ENCODE results near the gene BMP3. TPM values are rescaled to one million over a fixed set of nuclear protein-coding genes. Genes with fewer than 3 reads are reported as not detected.

The BMP3 gene
- total RNA-seq, 6 experiments from 2014 or later, result not detected

DNA sequence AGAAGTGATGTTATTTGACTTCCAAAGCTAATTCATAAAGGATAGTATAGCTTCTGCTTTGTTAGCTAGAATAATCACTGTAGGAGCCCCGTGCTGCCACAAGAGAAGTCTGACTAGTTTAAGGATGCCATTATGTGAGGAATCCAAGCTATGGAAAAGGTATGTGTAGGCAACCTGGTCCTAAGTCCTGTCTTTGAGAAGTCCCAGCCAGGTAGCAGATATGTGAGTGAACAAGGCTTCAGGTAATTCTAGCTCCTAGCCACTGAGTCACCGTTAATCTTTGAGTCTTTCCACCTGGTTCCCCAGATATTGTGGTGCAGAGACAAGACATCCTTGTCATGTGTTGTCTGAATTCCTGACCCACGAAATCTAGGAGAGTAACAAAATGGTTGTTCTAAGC lies 55.5 kb downstream of the BMP3 start:
- Histone ChIP-seq H3K27ac (no peak overlapping the region), H3K9me3 (no peaks in the 10 kb centered on the region), H3K4me1 (no peaks in the 10 kb centered on the region), H3K36me3 (no peaks in the 10 kb centered on the region), H3K4me3 (no peak overlapping the region), H3K27me3 (no peaks in the 10 kb centered on the region)
- DNase-seq (no peak), ATAC-seq (no peak)
- WGBS (ENCODE audit: insufficient coverage, low coverage, low lambda C conversion rate, missing lambda C conversion rate), result 11% methylated on average over 1 of the region's 3 CpGs
- TF ChIP-seq POLR2A (IDR thresholded peaks at IDR 0.05), result no peak
- TF ChIP-seq, protein P1, sequence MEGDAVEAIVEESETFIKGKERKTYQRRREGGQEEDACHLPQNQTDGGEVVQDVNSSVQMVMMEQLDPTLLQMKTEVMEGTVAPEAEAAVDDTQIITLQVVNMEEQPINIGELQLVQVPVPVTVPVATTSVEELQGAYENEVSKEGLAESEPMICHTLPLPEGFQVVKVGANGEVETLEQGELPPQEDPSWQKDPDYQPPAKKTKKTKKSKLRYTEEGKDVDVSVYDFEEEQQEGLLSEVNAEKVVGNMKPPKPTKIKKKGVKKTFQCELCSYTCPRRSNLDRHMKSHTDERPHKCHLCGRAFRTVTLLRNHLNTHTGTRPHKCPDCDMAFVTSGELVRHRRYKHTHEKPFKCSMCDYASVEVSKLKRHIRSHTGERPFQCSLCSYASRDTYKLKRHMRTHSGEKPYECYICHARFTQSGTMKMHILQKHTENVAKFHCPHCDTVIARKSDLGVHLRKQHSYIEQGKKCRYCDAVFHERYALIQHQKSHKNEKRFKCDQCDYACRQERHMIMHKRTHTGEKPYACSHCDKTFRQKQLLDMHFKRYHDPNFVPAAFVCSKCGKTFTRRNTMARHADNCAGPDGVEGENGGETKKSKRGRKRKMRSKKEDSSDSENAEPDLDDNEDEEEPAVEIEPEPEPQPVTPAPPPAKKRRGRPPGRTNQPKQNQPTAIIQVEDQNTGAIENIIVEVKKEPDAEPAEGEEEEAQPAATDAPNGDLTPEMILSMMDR (IDR thresholded peaks at IDR 0.05), result no peak
- intact Hi-C loops (cut with DNase I), result no loop called here

DNA sequence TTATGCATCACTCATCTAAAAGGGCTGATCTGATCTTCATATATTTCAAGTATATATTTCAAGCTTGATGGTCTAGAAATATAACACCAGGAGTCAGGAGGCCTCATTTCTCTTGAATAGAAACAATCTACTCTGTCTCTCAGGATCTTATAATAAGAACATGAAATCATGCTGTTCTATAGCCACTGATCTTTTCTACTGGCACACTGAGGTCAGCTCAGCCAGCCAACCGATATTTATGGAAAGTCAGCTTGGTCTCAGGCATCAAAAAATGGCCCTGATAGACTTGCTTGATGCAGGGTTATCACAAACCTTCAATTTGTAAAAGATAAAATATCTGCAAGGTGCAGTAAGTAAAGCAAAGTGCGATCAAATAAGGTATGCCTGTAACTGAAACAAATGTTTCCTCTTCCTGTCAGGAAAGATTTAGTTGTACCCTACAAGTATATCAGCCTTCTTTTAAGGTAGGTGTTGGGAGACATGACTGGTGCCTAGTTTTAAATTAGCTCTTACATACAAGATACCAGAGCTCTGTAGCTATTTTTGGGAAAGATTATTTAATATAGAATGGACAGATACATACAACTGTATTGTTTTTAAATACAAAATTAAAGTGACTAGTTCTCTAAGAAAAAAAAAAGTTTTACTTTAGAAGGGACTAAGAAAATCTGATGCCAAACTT lies 63.4 kb downstream of the BMP3 start:
- Histone ChIP-seq H3K9me3 (no peaks in the 10 kb centered on the region), H3K4me1 (peaks cover 0 to 2% (median 0%) of the 10 kb centered on the region in 4 donors), H3K27ac (no peak overlapping the region), H3K27me3 (no peaks in the 10 kb centered on the region), H3K36me3 (no peaks in the 10 kb centered on the region), H3K4me3 (no peak overlapping the region)
- ATAC-seq (no peak), DNase-seq (no peak)
- no peak for TF ChIP-seq POLR2A (IDR thresholded peaks at IDR 0.05)
- TF ChIP-seq, protein P1 (IDR thresholded peaks at IDR 0.05), result no peak
- 69% methylated on average over 2 of the region's 2 CpGs for WGBS (ENCODE audit: insufficient coverage, low coverage, low lambda C conversion rate, missing lambda C conversion rate)
- intact Hi-C loops (cut with DNase I), result no loop called here

DNA sequence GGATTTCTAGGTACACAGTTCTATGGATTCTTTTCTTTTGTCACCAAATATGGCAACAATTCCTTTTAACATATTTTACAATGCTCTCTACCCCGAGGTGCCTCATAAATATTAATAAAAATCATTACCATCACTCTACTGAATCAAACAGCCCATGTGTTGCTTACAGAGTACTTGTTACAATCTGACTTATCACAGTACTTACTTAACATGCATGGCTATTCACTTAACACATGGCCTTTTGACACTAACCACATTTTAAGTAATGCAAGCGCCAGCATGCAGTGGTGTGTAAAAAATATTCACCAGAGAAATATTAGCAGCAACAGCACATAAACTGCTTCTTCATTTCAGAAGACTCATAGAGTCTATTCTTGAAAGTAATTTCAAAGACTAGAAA lies 64.9 kb downstream of the BMP3 start:
- DNase-seq (no peak), ATAC-seq (no peak)
- intact Hi-C loops (cut with DNase I), result no loop called here
- no peaks in the 10 kb centered on the region for H3K27me3 ChIP-seq
- TF ChIP-seq, protein P1 (IDR thresholded peaks at IDR 0.05), result no peak
- TF ChIP-seq POLR2A (IDR thresholded peaks at IDR 0.05), result no peak
- H3K4me3 ChIP-seq, result no peak overlapping the region
- H3K27ac ChIP-seq, result no peak overlapping the region
- H3K36me3 ChIP-seq, result no peaks in the 10 kb centered on the region
- WGBS (ENCODE audit: insufficient coverage, low coverage, low lambda C conversion rate, missing lambda C conversion rate), result 50% methylated on average over 2 of the region's 2 CpGs
- H3K4me1 ChIP-seq, result peaks cover 0 to 2% (median 0%) of the 10 kb centered on the region in 4 donors
- H3K9me3 ChIP-seq, result no peaks in the 10 kb centered on the region

DNA sequence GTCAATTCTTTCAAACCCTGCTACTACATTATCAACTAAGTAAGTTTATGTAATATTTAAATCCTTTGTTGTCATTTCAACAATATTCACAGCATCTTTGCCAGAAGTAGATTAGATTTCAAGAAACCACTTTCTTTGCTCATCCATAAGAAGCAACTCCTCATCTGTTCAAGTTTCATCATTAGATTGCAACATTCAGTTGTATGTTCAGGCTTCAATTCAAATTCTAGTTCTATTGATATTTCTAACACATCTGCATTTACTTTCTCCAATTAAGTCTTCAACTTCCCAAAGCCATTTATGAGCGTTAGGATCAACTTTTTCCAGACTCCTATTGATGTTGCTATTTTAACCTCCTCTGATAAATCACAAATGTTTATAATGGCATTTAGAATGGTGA lies 66.1 kb downstream of the BMP3 start:
- Histone ChIP-seq H3K9me3 (no peaks in the 10 kb centered on the region), H3K27ac (no peak overlapping the region), H3K27me3 (no peaks in the 10 kb centered on the region), H3K36me3 (no peaks in the 10 kb centered on the region), H3K4me1 (peaks cover 0 to 2% (median 0%) of the 10 kb centered on the region in 4 donors), H3K4me3 (no peak overlapping the region)
- no peak for ATAC-seq
- WGBS (ENCODE audit: insufficient coverage, low coverage, low lambda C conversion rate, missing lambda C conversion rate), result 75% methylated on average over 1 of the region's 1 CpG
- intact Hi-C loops (cut with DNase I), result no loop called here
- TF ChIP-seq, protein P1 (IDR thresholded peaks at IDR 0.05), result no peak
- TF ChIP-seq POLR2A (IDR thresholded peaks at IDR 0.05), result no peak
- DNase-seq, result no peak

DNA sequence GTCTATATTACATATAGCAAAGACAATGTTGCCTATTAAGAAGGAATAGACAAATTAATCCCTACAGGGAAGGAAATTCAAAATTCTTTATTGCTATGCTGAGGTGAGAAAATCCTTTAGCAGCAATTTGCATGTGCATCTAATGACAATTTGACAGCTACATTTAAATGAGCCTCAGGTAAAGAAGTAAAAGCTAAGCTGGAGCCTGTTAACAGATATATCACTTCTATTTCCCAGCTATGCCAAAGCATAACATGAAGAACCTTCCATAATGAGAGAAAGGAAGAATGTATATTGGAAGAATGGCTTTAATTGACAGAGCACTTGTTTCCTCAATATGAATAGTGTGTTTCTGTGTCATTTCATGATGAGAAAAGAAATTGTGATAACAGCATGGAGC lies 71.6 kb downstream of the BMP3 start:
- ATAC-seq (no peak), DNase-seq (no peak)
- Histone ChIP-seq H3K27ac (no peak overlapping the region), H3K9me3 (no peaks in the 10 kb centered on the region), H3K4me3 (no peak overlapping the region), H3K4me1 (no peaks in the 10 kb centered on the region), H3K27me3 (no peaks in the 10 kb centered on the region), H3K36me3 (no peaks in the 10 kb centered on the region)
- no peak for TF ChIP-seq POLR2A (IDR thresholded peaks at IDR 0.05)
- TF ChIP-seq, protein P1 (IDR thresholded peaks at IDR 0.05), result no peak
- intact Hi-C loops (cut with DNase I), result no loop called here
